Measurements from ENCODE around the gene HIRA. TPM values are rescaled to one million over a fixed set of nuclear protein-coding genes. Genes with fewer than 3 reads are reported as not detected.
A peak's percentile ranks its signal among the peaks of the same experiment; 100 is the strongest.

Gene HIRA
- total and polyA plus RNA-seq, 9 of the 15 experiments (the other 6 are each of a cell fraction or from before 2014, with no cell fraction given): 0.96 to 132 (median 58.4) TPM

DNA sequence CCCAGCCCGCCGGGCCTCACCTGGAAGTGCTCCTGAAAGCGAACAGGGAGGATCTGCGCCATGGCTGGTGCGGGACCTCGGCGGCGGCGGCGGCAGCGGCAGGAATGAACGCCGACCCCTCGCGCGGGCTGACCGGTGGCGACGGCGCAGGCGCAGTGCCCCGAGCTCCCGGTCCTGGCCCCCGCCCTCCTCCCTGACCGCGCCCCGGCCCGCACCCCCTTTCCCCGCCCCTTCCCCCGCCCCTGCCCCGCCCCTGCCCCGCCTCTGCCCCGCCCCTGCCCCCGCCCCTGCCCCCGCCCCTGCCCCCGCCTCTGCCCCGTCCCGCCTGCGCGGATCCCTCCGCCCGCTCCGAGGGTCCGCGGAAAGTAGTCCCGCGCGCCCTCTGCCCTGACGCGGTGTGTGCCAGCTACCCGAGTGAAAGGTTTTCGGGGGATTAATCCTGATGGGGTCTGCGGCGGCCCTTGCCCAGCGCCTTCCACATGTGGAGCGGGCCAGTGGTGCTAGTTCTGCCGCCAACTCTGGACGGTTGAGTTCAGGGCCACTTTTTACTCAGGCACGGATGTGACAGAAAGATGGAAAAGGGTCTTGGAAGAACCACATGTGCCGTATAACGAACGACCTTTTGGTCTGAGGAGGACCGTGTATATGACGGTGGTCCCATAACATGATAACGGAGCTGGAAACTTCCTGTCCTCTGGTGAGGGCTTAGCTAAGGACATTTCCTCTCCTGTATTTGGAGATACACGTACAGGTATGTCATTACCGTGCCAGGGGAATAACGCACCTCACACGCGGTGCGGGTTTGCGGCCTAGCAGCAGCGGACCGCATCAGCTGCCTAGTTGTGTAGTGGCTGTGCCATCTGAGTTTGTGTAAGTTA, 139.7 kb downstream of the HIRA start, which contains the start of gene CLTCL1 (continued):
- no peak; the same call in 1 of the 2 replicates for TF ChIP-seq ARID3A (IDR thresholded peaks at IDR 0.05; ENCODE audit: borderline replicate concordance, low read depth, low read length)
- TF ChIP-seq NEUROD1 (IDR thresholded peaks at IDR 0.05; ENCODE audit: borderline replicate concordance, low read depth, low read length, partially characterized antibody): peak; percentile 80
- peak; percentile 73; the same call in 1 of the 2 replicates for TF ChIP-seq PRMT5 (CRISPR knock-in tag; IDR thresholded peaks at IDR 0.05)
- no peak for TF ChIP-seq ZNF780A (CRISPR knock-in tag; IDR thresholded peaks at IDR 0.05)
- no peak for TF ChIP-seq ATF4 (CRISPR knock-in tag; IDR thresholded peaks at IDR 0.05)
- no peak for TF ChIP-seq ZNF3 (CRISPR knock-in tag; IDR thresholded peaks at IDR 0.05)
- TF ChIP-seq KDM4B (IDR thresholded peaks at IDR 0.05; ENCODE audit: borderline replicate concordance in 2 of 2, low read depth in 1 of 2): peak in 1 of 2 experiments; percentile 70; a peak in 1 of 4 replicates
- TF ChIP-seq C11orf30 (IDR thresholded peaks at IDR 0.05; ENCODE audit: low read depth): 0 out of 2 replicates have a peak, but pooled peaks have one; percentile 4
- no peak for TF ChIP-seq ZC3H4 (CRISPR knock-in tag; IDR thresholded peaks at IDR 0.05; ENCODE audit: borderline replicate concordance)
- TF ChIP-seq MCM2 (IDR thresholded peaks at IDR 0.05; ENCODE audit: low read depth): no peak
- no peak for TF ChIP-seq ZNF445 (CRISPR knock-in tag; IDR thresholded peaks at IDR 0.05; ENCODE audit: low read depth)
- 0 out of 2 replicates have a peak, but pooled peaks have one; percentile 86 for TF ChIP-seq NFRKB (IDR thresholded peaks at IDR 0.05; ENCODE audit: low read depth)
- peak in 1 of 2 experiments; percentile 55; a peak in 3 of 4 replicates for TF ChIP-seq TRIM24 (IDR thresholded peaks at IDR 0.05)
- peak; percentile 67 for TF ChIP-seq SETDB1 (IDR thresholded peaks at IDR 0.05; ENCODE audit: low read length)
- TF ChIP-seq ZBTB43 (CRISPR knock-in tag; IDR thresholded peaks at IDR 0.05): peak; percentile 90; the same call in 1 of the 2 replicates
- TF ChIP-seq MLLT1 (IDR thresholded peaks at IDR 0.05): peak in 1 of 2 experiments; percentile 47; a peak in 1 of 4 replicates
- TF ChIP-seq ZFP36 (IDR thresholded peaks at IDR 0.05; ENCODE audit: low read depth, low read length, partially characterized antibody): no peak
- peak; percentile 91 for TF ChIP-seq CHD2 (IDR thresholded peaks at IDR 0.05; ENCODE audit: low read depth, low read length)
- TF ChIP-seq, protein P1, sequence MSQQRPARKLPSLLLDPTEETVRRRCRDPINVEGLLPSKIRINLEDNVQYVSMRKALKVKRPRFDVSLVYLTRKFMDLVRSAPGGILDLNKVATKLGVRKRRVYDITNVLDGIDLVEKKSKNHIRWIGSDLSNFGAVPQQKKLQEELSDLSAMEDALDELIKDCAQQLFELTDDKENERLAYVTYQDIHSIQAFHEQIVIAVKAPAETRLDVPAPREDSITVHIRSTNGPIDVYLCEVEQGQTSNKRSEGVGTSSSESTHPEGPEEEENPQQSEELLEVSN (IDR thresholded peaks at IDR 0.05; ENCODE audit: borderline replicate concordance in 1 of 2, extremely low read depth in 1 of 2, insufficient read depth in 1 of 2, insufficient read length in 1 of 2, low read depth in 1 of 2, low read length in 1 of 2, poor library complexity in 1 of 2, severe bottlenecking in 1 of 2): peak; percentile 61 to 82
- TF ChIP-seq TCF7L2 (IDR thresholded peaks at IDR 0.05; ENCODE audit: low read depth, low read length): no peak
- peak; percentile 95 for TF ChIP-seq ZNF232 (CRISPR knock-in tag; IDR thresholded peaks at IDR 0.05)
